Activated naive CD8-positive, alpha-beta T cell treated with anti-CD3 and anti-CD28 coated beads for 36 hours (primary cell): ENCODE results near the gene IFITM1. TPM values are rescaled to one million over a fixed set of nuclear protein-coding genes. Genes with fewer than 3 reads are reported as not detected.
A peak's percentile ranks its signal among the peaks of the same experiment; 100 is the strongest.
"Not testable (repeated sequence)": the region's sequence is repeated elsewhere in the genome, so short reads cannot be mapped to it uniquely, and the experiment has no call there.

Experiments
- DNase-seq: peaks from one replicate; pipeline ENCODE4 v3.0.0; 2021
- H3K27ac Mint-ChIP-seq: one replicate; pipeline ENCODE4 v1.8.0; 2022; ENCODE audit warnings: mild to moderate bottlenecking, moderate library complexity, mixed read lengths
- H3K27me3 Mint-ChIP-seq: one replicate; pipeline ENCODE4 v1.8.0; 2022; ENCODE audit warnings: mild to moderate bottlenecking, mixed read lengths
- H3K36me3 Mint-ChIP-seq: one replicate; pipeline ENCODE4 v1.8.0; 2021; ENCODE audit warnings: mild to moderate bottlenecking, mixed read lengths
- H3K4me1 Mint-ChIP-seq: one replicate; pipeline ENCODE4 v1.8.0; 2021; ENCODE audit warnings: mixed read lengths
- H3K4me3 Mint-ChIP-seq: one replicate; pipeline ENCODE4 v1.8.0; 2022; ENCODE audit warnings: mild to moderate bottlenecking, moderate library complexity, mixed read lengths
- H3K9me3 Mint-ChIP-seq: one replicate; pipeline ENCODE4 v1.8.0; 2022; ENCODE audit warnings: mixed read lengths
- total RNA-seq, 2 experiments: library from RNA; stranded (reverse); gene quantifications; one replicate each; pipeline ENCODE4 v1.2.3, GENCODE V29; 2021

The IFITM1 gene
- total RNA-seq, result 100 to 1,000 TPM; 345 to 356 TPM

GRCh38 chr11:313787-314553 lies at the start of gene IFITM1:
Gene IFITM1, plus strand, starts transcription at chr11:314040. Its CDS starts 131 bp downstream, at chr11:314171.
- peak; percentile 67 for DNase-seq
- Mint-ChIP-seq H3K4me3 (peak within 1 kb of the TSS; percentile 86), H3K27me3 (peaks cover 6% of the 10 kb centered on the region), H3K27ac (peak within 1 kb of the TSS; percentile 96), H3K4me1 (peaks cover 28% of the 10 kb centered on the region), H3K36me3 (peaks cover 48% of the 10 kb centered on the region), H3K9me3 (no peaks in the 10 kb centered on the region)

- peak overlapping the region; percentile 97 for H3K27ac Mint-ChIP-seq
- no peaks in the 10 kb centered on the region for H3K27me3 Mint-ChIP-seq
- DNase-seq, result peak; percentile 32
- H3K36me3 Mint-ChIP-seq, result peaks cover 1% of the 10 kb centered on the region
- no peaks in the 10 kb centered on the region for H3K9me3 Mint-ChIP-seq
- H3K4me3 Mint-ChIP-seq, result peak overlapping the region; percentile 81
- peaks cover 34% of the 10 kb centered on the region for H3K4me1 Mint-ChIP-seq
Measured at GRCh38 chr11:266676-267439, 47.0 kb upstream of the IFITM1 start.

GRCh38 chr11:267491-267994 lies 46.3 kb upstream of the IFITM1 start:
- Mint-ChIP-seq H3K9me3 (no peaks in the 10 kb centered on the region), H3K4me3 (peak overlapping the region; percentile 86), H3K4me1 (peaks cover 34% of the 10 kb centered on the region), H3K36me3 (peaks cover 1% of the 10 kb centered on the region), H3K27me3 (no peaks in the 10 kb centered on the region), H3K27ac (peak overlapping the region; percentile 97)
- peak; percentile 58 for DNase-seq

GRCh38 chr11:268716-269145 lies 45.1 kb upstream of the IFITM1 start:
- Mint-ChIP-seq H3K4me1 (peaks cover 34% of the 10 kb centered on the region), H3K27ac (peak overlapping the region; percentile 97), H3K4me3 (peak overlapping the region; percentile 86)
- peak; percentile 54 for DNase-seq
- not testable (repeated sequence) for H3K27me3 Mint-ChIP-seq, H3K36me3 Mint-ChIP-seq, H3K9me3 Mint-ChIP-seq

GRCh38 chr11:269146-269890 lies 44.5 kb upstream of the IFITM1 start:
- Mint-ChIP-seq H3K4me1 (peaks cover 31% of the 10 kb centered on the region), H3K27me3 (no peaks in the 10 kb centered on the region), H3K4me3 (peak overlapping the region; percentile 86), H3K27ac (peak overlapping the region; percentile 97), H3K9me3 (no peaks in the 10 kb centered on the region), H3K36me3 (peaks cover 1% of the 10 kb centered on the region)
- peak; percentile 54 for DNase-seq

GRCh38 chr11:270451-271318 lies 43.2 kb upstream of the IFITM1 start:
- Mint-ChIP-seq H3K4me1 (peaks cover 34% of the 10 kb centered on the region), H3K27me3 (no peaks in the 10 kb centered on the region), H3K27ac (peak overlapping the region; percentile 63), H3K9me3 (no peaks in the 10 kb centered on the region), H3K36me3 (no peaks in the 10 kb centered on the region), H3K4me3 (no peak overlapping the region)
- no peak for DNase-seq

- no peaks in the 10 kb centered on the region for H3K27me3 Mint-ChIP-seq
- DNase-seq, result no peak
- no peak overlapping the region for H3K4me3 Mint-ChIP-seq
- peaks cover 34% of the 10 kb centered on the region for H3K4me1 Mint-ChIP-seq
- H3K27ac Mint-ChIP-seq, result no peak overlapping the region
- H3K9me3 Mint-ChIP-seq, result peaks cover 5% of the 10 kb centered on the region
- H3K36me3 Mint-ChIP-seq, result peaks cover 2% of the 10 kb centered on the region
Measured at GRCh38 chr11:271319-271715, 42.5 kb upstream of the IFITM1 start.

GRCh38 chr11:272195-272930 lies 41.5 kb upstream of the IFITM1 start:
- Mint-ChIP-seq H3K9me3 (peaks cover 10% of the 10 kb centered on the region), H3K27ac (no peak overlapping the region), H3K4me1 (peaks cover 28% of the 10 kb centered on the region), H3K36me3 (peaks cover 12% of the 10 kb centered on the region), H3K4me3 (no peak overlapping the region), H3K27me3 (no peaks in the 10 kb centered on the region)
- no peak for DNase-seq

GRCh38 chr11:272931-273198 lies 41.0 kb upstream of the IFITM1 start:
- peaks cover 14% of the 10 kb centered on the region for H3K9me3 Mint-ChIP-seq
- H3K27me3 Mint-ChIP-seq, result no peaks in the 10 kb centered on the region
- H3K36me3 Mint-ChIP-seq, result peaks cover 17% of the 10 kb centered on the region
- H3K27ac Mint-ChIP-seq, result no peak overlapping the region
- H3K4me3 Mint-ChIP-seq, result no peak overlapping the region
- peaks cover 30% of the 10 kb centered on the region for H3K4me1 Mint-ChIP-seq
- DNase-seq, result no peak

GRCh38 chr11:276219-276618 lies 37.6 kb upstream of the IFITM1 start:
- Mint-ChIP-seq H3K27ac (no peak overlapping the region), H3K4me1 (peaks cover 19% of the 10 kb centered on the region), H3K36me3 (peaks cover 25% of the 10 kb centered on the region), H3K4me3 (no peak overlapping the region), H3K27me3 (peaks cover 8% of the 10 kb centered on the region), H3K9me3 (peaks cover 16% of the 10 kb centered on the region)
- no peak for DNase-seq

- peaks cover 21% of the 10 kb centered on the region for H3K27me3 Mint-ChIP-seq
- H3K4me1 Mint-ChIP-seq, result peaks cover 35% of the 10 kb centered on the region
- DNase-seq, result no peak
Measured at GRCh38 chr11:278001-278951, 35.6 kb upstream of the IFITM1 start, which contains the start of gene NLRP6. Gene NLRP6, plus strand, starts transcription at chr11:278407. Its CDS starts 163 bp downstream, at chr11:278570.

GRCh38 chr11:279040-279965 lies 34.5 kb upstream of the IFITM1 start:
- Mint-ChIP-seq H3K27ac (peak overlapping the region; percentile 90), H3K27me3 (peaks cover 21% of the 10 kb centered on the region), H3K4me3 (peak overlapping the region; percentile 89), H3K9me3 (peaks cover 16% of the 10 kb centered on the region), H3K36me3 (peaks cover 36% of the 10 kb centered on the region), H3K4me1 (peaks cover 39% of the 10 kb centered on the region)
- no peak for DNase-seq

More at GRCh38 chr11:278001-278951, 35.6 kb upstream of the IFITM1 start, which contains the start of gene NLRP6:
- Mint-ChIP-seq H3K36me3 (peaks cover 36% of the 10 kb centered on the region), H3K9me3 (peaks cover 16% of the 10 kb centered on the region), H3K4me3 (peak within 1 kb of the TSS; percentile 89), H3K27ac (peak within 1 kb of the TSS; percentile 90)
